ENCODE results near the gene NRXN3.

Gene NRXN3

GRCh38 chr14:79408696-79409095, 1238.5 kb downstream of the NRXN3 start:
- DNase-seq = no peak

DNA sequence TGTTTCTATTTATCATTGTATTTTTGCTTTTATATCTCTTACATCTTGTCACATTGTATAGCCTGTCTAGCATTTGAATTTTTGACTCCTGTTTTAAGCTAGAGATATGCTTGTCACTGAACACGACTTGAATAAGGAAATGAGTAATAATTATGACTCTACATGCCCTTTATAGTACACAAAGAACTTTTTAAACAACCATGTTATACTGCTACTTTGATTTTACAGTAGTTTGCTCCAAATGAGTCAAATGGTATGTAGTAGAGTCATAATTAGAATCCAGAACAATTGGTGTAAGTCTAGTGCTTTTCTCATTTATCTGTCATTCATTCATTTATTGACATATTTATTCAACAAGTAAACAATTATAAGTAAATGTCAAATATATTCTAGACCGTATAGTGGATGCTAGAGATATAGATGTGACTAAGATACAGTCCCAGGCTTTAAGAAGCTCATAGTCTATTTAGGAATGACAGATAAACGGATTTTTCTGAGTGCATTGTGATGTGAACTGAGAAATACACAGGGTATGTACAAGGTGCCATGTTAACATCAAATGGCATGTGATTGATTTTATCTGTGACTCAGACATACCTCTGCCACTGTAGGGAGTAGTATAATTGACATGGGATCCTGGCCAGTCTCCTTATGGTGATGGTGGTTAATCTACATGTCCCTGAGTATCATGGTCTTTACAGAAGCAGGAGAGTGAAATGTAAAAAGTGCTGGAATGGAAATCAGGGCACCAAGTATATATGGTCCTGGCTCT, 1241.4 kb downstream of the NRXN3 start:
- no peak for DNase-seq

- DNase-seq = no peak
Measured at GRCh38 chr14:79412822-79413221, 1242.6 kb downstream of the NRXN3 start.

- no peak for DNase-seq
Measured at GRCh38 chr14:79413734-79414428, 1243.7 kb downstream of the NRXN3 start.

DNA sequence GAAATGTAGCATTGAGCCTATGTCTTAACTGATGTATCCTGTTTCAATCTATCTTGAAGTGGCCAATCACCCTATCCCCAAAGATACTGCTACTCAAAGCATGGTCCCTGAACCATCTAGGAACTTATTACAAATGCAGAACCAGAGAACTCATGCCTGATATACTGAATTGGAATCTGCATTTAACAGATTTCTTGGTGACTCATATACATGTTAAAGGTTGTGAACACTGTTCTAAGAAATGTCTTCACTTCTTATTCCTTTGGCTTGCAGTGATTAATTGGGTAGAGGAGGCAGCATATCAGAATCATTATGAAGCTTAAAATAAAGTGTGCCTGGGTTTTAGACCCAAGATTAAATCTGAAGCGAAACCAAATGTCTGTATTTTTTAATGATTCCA, 1245.6 kb downstream of the NRXN3 start:
- DNase-seq = no peak

- DNase-seq = no peak
Measured at GRCh38 chr14:79417961-79418360, 1247.8 kb downstream of the NRXN3 start.

DNA sequence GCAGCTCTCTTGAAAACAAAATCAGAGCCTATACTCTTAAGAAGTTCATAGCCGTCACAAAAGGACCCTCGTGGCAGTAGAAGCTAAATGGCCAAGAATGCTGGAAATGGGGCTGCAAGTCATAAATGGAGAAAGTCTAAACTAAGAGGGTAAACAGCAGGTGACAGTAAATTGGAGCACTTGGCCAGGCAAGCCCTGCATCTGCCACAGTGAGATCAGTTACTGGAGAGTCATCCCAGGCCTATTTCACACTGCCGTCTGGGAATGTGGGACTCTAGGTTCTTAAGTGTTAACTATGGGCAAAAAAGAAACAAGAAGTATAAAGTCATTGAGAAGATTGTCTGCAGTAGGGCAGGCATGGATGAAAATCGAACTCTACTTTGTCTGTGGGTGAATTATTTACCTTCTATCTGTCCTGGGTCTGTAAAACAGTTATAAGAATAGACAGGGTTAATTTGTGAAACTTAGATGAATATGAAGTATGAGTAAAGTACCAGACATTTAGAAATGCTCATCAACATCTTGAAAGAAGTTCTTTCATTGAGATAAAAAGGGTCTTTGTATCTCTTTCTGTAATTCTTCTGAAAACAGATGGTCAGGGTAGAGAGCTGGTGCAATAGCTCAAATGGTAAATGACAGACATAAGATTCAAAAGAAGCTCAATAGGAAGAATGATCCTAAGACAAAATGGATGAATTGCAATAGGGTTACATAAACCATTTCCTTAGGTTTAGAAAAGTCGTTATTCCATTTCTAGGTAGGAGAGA, 1248.7 kb downstream of the NRXN3 start:
- no peak for DNase-seq

- no peak for DNase-seq
Measured at GRCh38 chr14:79419571-79420327, 1249.6 kb downstream of the NRXN3 start.

DNA sequence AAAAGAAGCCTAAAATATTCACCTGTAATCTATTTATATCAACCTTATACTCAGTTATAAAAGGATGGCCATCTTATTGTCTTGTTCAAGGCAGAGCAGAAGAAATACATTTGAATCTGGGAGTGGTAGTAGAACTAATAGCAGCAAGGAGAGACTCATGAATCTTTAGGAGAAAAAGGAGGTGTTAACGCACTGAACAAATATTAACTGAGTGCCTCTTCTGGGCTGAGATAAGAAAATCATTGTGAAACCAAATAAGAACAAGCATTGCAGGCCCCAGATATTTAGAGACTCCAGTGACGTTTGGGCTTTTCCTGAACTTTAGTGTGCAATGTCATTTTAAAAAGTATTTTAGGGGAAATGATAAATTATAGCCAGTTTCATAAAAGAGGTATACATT, 1250.6 kb downstream of the NRXN3 start:
- DNase-seq = no peak

DNA sequence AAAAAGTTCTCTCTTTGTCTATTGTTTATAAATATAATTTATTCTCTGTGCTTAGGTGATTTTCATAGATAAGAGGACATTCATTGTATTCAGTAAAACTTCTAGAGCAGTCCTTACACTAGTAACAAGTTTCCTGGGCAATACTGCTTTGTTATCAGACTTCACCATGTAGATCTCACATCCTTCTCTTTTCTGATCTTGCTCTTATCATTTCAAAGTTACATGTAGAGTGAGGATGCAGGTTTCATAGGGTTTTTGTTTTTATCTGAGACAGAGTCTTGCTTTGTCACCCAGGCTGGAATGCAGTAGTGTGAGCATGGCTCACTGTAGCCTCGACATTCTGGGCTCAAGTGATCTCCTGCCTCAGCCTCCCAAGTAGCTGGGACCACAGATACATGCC, 1251.6 kb downstream of the NRXN3 start:
- DNase-seq = no peak

DNA sequence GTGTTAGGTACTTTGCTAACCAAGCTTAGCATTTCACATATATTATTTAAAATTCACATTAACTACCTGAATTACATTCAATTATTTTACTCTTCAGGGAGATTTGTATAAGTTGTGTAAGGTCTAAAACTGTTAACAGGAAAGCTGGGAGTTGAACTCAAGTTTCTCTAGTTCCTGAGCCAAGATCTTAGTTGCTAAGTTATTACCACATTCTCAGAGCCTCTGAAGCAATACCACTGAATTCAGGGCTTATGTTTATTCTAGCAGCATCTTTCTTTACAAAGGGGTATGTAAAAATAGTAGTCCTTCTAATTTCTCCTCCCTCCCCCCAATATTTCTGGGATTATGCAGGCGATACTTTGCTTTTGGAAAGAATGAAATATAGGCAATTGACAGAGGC, 1254.3 kb downstream of the NRXN3 start:
- no peak for DNase-seq

DNA sequence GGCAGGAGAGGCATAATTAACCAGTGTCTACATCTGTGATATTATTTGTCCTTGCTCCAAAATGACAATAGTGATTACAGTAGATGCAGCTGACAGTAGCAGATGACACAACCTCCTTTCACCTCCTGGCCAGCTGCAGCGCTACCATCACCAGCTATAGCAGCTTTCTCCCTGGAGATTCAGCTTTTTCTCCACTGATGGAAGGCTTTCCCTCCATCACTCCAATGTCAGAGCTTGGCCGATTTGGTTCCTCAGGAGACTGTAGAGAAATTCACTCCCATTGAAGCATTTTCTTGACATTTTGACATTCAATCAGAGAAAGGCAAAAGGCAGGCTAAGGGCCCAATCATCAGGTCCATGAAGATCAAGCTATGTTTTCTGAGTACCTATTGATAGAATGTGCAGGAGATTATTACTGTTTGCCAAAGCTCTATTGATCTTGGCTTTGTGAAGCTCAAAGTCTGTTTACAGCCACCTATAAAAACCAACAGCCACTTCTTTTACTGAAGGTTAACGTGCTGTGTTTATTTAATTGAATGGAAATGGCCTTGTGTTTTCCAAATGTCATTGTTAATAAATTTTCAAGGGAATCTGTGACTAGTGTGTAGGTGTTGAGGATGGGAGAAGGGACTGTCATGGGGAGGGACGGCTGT, 1256.1 kb downstream of the NRXN3 start:
- DNase-seq = no peak

DNA sequence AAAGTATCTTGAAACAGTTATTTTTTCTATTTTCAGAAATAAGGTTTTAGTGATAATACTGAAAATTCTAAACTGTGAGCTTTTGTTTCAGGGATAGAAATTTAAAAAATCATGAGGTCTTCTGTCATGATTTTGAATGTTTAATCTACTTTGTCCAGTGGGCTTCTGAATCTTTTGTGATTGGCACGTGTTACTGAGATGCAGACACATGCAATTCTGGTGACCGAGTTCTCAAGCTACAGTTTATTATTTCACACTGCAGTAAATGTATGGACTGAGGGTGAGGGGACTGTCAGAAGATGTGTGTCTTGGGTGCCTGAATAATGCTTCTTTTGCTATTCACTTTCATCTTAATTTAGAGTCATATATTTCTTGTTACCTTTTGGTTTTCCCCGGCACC, 1262.5 kb downstream of the NRXN3 start:
- no peak for DNase-seq

GRCh38 chr14:79436335-79436734, 1266.2 kb downstream of the NRXN3 start:
- DNase-seq = no peak

GRCh38 chr14:79437951-79438350, 1267.8 kb downstream of the NRXN3 start:
- DNase-seq = no peak

DNA sequence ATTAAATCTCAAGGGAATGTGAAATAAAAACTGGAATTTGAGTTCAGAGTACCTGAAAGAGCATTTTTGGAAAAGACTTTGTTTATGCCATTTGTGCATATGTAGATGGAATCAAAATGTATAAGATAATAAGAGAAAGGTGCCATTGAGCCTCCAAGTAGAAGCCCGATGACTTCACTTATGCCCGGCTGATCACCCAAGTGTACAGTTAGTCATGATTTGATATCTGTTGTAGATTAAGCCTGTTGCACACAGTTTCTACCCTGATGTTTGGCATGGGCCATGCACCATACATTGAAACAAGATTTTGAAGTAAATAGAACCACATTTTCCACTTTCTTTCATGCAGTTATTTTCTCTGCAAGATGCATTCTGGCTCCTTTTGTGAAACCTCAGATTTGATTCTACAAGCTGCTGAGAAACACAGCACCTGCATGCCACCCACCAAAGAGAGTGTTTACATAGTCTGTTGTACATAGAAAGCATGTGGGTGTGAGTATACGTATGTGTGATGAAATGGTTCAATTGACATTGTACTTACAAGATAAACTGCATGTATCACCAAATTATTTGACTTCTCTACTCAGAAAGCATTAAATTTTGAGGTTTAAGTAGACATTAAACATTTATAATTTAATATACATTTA, 1268.6 kb downstream of the NRXN3 start:
- no peak for DNase-seq

- no peak for DNase-seq
Measured at GRCh38 chr14:79442786-79443185, 1272.6 kb downstream of the NRXN3 start.

DNA sequence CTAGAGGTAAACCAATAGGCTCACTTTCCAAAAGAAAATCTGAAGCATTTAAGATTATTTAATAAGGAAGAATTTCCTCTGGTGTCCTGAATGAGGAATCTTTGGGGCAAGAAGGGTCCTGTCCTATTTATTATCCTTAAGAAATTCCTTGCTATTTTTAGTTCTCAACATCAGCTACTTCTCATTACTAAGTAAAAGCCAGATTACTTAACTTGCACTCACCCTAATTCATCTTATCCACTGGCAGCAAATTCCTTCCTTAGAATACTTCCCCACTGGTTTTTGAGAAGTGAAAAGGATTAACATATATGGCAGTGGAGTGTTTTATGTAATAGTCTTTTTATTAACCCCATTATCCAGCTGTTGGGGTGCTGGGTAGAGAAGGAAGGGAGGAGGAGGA, 1273.4 kb downstream of the NRXN3 start:
- no peak for DNase-seq

DNA sequence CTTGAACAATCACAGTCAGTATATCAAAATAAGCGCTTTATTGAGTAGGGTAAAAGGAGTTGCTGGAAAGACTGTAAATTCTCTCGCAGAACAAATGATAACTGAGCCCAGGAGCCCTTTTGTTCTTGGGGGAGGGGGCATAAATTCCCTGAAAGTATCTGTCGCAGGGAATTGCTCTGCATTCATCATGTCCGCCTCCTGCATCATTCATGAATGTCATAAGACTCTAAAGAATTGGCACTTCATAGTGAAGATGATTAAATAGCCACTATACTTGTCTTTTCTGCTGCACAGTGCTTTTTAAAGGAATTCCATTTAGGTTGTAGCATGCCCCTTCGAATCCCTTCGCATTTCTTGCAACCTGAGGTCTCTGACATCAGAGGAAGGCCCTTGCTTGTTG, 1278.8 kb downstream of the NRXN3 start:
- DNase-seq = no peak

- no peak for DNase-seq
Measured at GRCh38 chr14:79451601-79452000, 1281.4 kb downstream of the NRXN3 start.

DNA sequence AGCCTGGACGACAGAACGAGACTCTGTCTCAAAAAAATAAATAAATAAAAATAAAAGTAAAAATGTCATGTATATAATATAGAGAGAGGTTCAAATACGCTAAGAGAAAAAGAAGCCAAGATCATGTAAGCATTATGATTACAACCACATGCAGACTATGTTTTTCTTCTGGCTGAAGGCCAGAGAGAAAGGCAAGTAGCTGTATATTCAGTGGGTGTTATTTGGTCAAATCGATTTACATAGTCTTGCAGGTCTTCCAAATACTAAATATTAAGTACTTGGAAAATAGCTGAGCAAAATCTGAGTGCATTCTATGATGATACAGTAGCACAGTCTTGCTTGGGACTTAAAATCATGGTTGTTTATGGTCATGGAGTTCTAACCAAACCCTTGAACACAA, 1283.1 kb downstream of the NRXN3 start:
- no peak for DNase-seq

DNA sequence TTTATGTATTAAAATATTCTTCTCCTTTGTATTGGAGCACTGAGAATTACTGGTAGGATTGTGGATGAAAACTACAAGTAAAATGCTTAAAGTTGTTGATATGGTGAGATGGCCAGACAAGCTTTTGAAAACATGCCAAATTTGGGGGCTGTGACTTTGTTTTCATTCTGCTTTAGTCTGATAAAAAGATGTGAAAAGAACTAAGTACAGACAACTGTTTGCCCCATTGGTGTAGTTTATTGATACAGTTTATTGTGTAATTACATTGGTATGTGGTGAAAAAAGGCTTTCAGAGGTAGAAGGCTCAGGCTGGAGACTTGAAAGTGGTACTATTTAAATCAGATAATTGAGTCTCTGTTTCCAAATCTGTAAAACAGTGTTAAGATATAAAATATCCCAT, 1294.3 kb downstream of the NRXN3 start:
- no peak for DNase-seq

Data from CD4-positive, alpha-beta T cell treated with Interleukin-15 for 1 hour (primary cell).